ENCODE measurements around the gene STIM2. TPM values are rescaled to one million over a fixed set of nuclear protein-coding genes. Genes with fewer than 3 reads are reported as not detected.

STIM2 gene
- total and polyA plus RNA-seq, 10 donors, result 26.8 to 66.6 (median 49.1) TPM

- H3K27me3 ChIP-seq (replicated peaks in 1 of 7), result peaks cover 0 to 10% (median 0%) of the 10 kb centered on the region in 7 donors
- H3K36me3 ChIP-seq, result no peaks in the 10 kb centered on the region
- 44 to 72% (median 48%) methylated on average over 5 of the region's 5 CpGs for WGBS, 5 donors
- H3K4me3 ChIP-seq, result no peak overlapping the region
- intact Hi-C loops (cut with DNase I; ENCODE audit: low total_unique reads), result no loop called here
- DNase-seq, result no peak
- no peak for TF ChIP-seq CTCF (IDR thresholded peaks at IDR 0.05 in 8 of 11, conservative IDR thresholded peaks at IDR 0.05 in 3 of 11)
- no peaks in the 10 kb centered on the region for H3K4me1 ChIP-seq
- H3K9me3 ChIP-seq, result no peaks in the 10 kb centered on the region
- H3K27ac ChIP-seq, result no peak overlapping the region
Observed at GRCh38 chr4:27058819-27059406, 198.3 kb downstream of the STIM2 start.

- Histone ChIP-seq H3K4me1 (no peaks in the 10 kb centered on the region), H3K9me3 (no peaks in the 10 kb centered on the region), H3K27me3 (replicated peaks in 1 of 7) (peaks cover 0 to 10% (median 0%) of the 10 kb centered on the region in 7 donors), H3K27ac (no peak overlapping the region), H3K4me3 (no peak overlapping the region), H3K36me3 (no peaks in the 10 kb centered on the region)
- intact Hi-C loops (cut with DNase I; ENCODE audit: low total_unique reads), result no loop called here
- no peak for DNase-seq
- TF ChIP-seq POLR2AphosphoS5 (IDR thresholded peaks at IDR 0.05) (no peak), POLR2A (IDR thresholded peaks at IDR 0.05) (no peak), CTCF (IDR thresholded peaks at IDR 0.05 in 8 of 11, conservative IDR thresholded peaks at IDR 0.05 in 3 of 11) (no peak)
- 83 to 91% (median 87%) methylated on average over 5 of the region's 5 CpGs for WGBS, 5 donors
Observed at GRCh38 chr4:27059446-27059845, 198.8 kb downstream of the STIM2 start.

- Histone ChIP-seq H3K4me1 (peaks cover 0 to 9% (median 0%) of the 10 kb centered on the region in 6 donors), H3K4me3 (no peak overlapping the region), H3K27ac (no peak overlapping the region), H3K9me3 (no peaks in the 10 kb centered on the region), H3K36me3 (no peaks in the 10 kb centered on the region), H3K27me3 (replicated peaks in 1 of 7) (peaks cover 0 to 8% (median 0%) of the 10 kb centered on the region in 7 donors)
- intact Hi-C loops (cut with DNase I; ENCODE audit: low total_unique reads), result no loop called here
- 74 to 87% (median 79%) methylated on average over 7 of the region's 7 CpGs for WGBS, 5 donors
- TF ChIP-seq POLR2AphosphoS5 (IDR thresholded peaks at IDR 0.05) (no peak), CTCF (IDR thresholded peaks at IDR 0.05 in 8 of 11, conservative IDR thresholded peaks at IDR 0.05 in 3 of 11) (no peak), POLR2A (IDR thresholded peaks at IDR 0.05) (no peak)
- no peak for DNase-seq
Observed at GRCh38 chr4:27062256-27062655, 201.6 kb downstream of the STIM2 start.

GRCh38 chr4:27066591-27066990 is 205.9 kb downstream of the STIM2 start:
- 28 to 73% (median 54%) methylated on average over 2 to 3 of the region's 3 CpGs for WGBS, 5 donors
- Histone ChIP-seq H3K27ac (no peak overlapping the region), H3K36me3 (no peaks in the 10 kb centered on the region), H3K27me3 (replicated peaks in 1 of 7) (peaks cover 0 to 8% (median 0%) of the 10 kb centered on the region in 7 donors), H3K4me1 (peaks cover 0 to 9% (median 0%) of the 10 kb centered on the region in 6 donors), H3K9me3 (no peaks in the 10 kb centered on the region), H3K4me3 (no peak overlapping the region)
- intact Hi-C loops (cut with DNase I; ENCODE audit: low total_unique reads), result no loop called here
- no peak for DNase-seq
- TF ChIP-seq POLR2A (IDR thresholded peaks at IDR 0.05) (no peak), CTCF (IDR thresholded peaks at IDR 0.05 in 8 of 11, conservative IDR thresholded peaks at IDR 0.05 in 3 of 11) (no peak), POLR2AphosphoS5 (IDR thresholded peaks at IDR 0.05) (no peak)

Measured in spleen (tissue), 11 donors.